ENCODE results near the gene ROPN1B. TPM values are rescaled to one million over a fixed set of nuclear protein-coding genes. Genes with fewer than 3 reads are reported as not detected.

ROPN1B gene
- total RNA-seq, 2 experiments from 2014 or later, result not detected

DNA sequence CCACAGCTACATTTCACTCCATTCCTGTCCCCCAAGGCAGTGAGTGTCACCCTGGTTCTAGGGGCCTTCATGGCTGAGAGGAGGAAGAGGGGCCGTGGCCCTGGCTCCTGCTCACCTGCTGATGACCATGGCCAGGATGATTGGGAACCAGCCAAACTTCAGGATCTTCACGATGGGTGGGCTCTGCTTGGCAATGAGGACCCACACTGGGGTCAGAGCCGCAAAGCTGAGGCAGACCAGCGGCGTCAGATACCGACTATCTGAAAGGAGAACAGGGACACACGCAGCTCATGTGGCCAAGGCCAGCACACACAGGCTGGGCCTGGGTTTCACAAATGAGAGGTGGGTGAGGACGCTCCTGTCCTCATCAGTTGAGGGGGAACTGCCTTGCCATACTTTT, 47.6 kb downstream of the ROPN1B start:
- H3K27ac ChIP-seq (ENCODE audit: low read depth, low read length, poor library complexity, severe bottlenecking), result no peak overlapping the region
- no peak for DNase-seq (ENCODE audit: low spot score)
- intact Hi-C loops (cut with micrococcal nuclease; ENCODE audit: unreplicated experiment), result no loop called here
- H3K4me1 ChIP-seq (ENCODE audit: insufficient read depth, low read length, poor library complexity, severe bottlenecking), result no peaks in the 10 kb centered on the region
- H2AFZ ChIP-seq (ENCODE audit: low read length), result no peak overlapping the region
- H3K9me2 ChIP-seq (ENCODE audit: insufficient read depth, low read length), result no peaks in the 10 kb centered on the region
- no peaks in the 10 kb centered on the region for H3K79me2 ChIP-seq (ENCODE audit: insufficient read depth, low read depth, low read length)
- POLR2A ChIA-PET, result no interaction called here
- no peaks in the 10 kb centered on the region for H3K36me3 ChIP-seq (ENCODE audit: insufficient read depth, low read length)
- BruUV-seq (replicated peaks), result no TSS peak
- H3K4me2 ChIP-seq (ENCODE audit: low read length), result no peak overlapping the region
- H4K20me1 ChIP-seq (ENCODE audit: insufficient read depth, low read length), result no peaks in the 10 kb centered on the region
- TF ChIP-seq, protein P1, sequence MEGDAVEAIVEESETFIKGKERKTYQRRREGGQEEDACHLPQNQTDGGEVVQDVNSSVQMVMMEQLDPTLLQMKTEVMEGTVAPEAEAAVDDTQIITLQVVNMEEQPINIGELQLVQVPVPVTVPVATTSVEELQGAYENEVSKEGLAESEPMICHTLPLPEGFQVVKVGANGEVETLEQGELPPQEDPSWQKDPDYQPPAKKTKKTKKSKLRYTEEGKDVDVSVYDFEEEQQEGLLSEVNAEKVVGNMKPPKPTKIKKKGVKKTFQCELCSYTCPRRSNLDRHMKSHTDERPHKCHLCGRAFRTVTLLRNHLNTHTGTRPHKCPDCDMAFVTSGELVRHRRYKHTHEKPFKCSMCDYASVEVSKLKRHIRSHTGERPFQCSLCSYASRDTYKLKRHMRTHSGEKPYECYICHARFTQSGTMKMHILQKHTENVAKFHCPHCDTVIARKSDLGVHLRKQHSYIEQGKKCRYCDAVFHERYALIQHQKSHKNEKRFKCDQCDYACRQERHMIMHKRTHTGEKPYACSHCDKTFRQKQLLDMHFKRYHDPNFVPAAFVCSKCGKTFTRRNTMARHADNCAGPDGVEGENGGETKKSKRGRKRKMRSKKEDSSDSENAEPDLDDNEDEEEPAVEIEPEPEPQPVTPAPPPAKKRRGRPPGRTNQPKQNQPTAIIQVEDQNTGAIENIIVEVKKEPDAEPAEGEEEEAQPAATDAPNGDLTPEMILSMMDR (conservative IDR thresholded peaks at IDR 0.05; ENCODE audit: low read length), result no peak
- no peak for TF ChIP-seq EZH2phosphoT487 (IDR thresholded peaks at IDR 0.05; ENCODE audit: borderline replicate concordance, low read depth, low read length)
- H3K9me3 ChIP-seq (ENCODE audit: low read length), result no peaks in the 10 kb centered on the region
- CTCF ChIA-PET (ENCODE audit: unreplicated experiment), result no interaction called here
- no peak overlapping the region for H3K4me3 ChIP-seq (ENCODE audit: low read depth, low read length, poor library complexity, severe bottlenecking)

GRCh38 chr3:126017362-126017761, 48.4 kb downstream of the ROPN1B start:
- CTCF ChIA-PET (ENCODE audit: unreplicated experiment), result no interaction called here
- intact Hi-C loops (cut with micrococcal nuclease; ENCODE audit: unreplicated experiment), result no loop called here
- Histone ChIP-seq H4K20me1 (ENCODE audit: insufficient read depth, low read length) (no peaks in the 10 kb centered on the region), H3K27ac (ENCODE audit: low read depth, low read length, poor library complexity, severe bottlenecking) (no peak overlapping the region), H3K4me1 (ENCODE audit: insufficient read depth, low read length, poor library complexity, severe bottlenecking) (no peaks in the 10 kb centered on the region), H3K79me2 (ENCODE audit: insufficient read depth, low read depth, low read length) (no peaks in the 10 kb centered on the region), H3K36me3 (ENCODE audit: insufficient read depth, low read length) (no peaks in the 10 kb centered on the region), H2AFZ (ENCODE audit: low read length) (no peak overlapping the region), H3K9me3 (ENCODE audit: low read length) (no peaks in the 10 kb centered on the region), H3K9me2 (ENCODE audit: insufficient read depth, low read length) (no peaks in the 10 kb centered on the region), H3K4me3 (ENCODE audit: low read depth, low read length, poor library complexity, severe bottlenecking) (no peak overlapping the region), H3K4me2 (ENCODE audit: low read length) (no peak overlapping the region)
- DNase-seq (ENCODE audit: low spot score), result no peak
- BruUV-seq (replicated peaks), result no TSS peak
- TF ChIP-seq, protein P1 (conservative IDR thresholded peaks at IDR 0.05; ENCODE audit: low read length), result no peak
- TF ChIP-seq EZH2phosphoT487 (IDR thresholded peaks at IDR 0.05; ENCODE audit: borderline replicate concordance, low read depth, low read length), result no peak
- POLR2A ChIA-PET, result no interaction called here

DNA sequence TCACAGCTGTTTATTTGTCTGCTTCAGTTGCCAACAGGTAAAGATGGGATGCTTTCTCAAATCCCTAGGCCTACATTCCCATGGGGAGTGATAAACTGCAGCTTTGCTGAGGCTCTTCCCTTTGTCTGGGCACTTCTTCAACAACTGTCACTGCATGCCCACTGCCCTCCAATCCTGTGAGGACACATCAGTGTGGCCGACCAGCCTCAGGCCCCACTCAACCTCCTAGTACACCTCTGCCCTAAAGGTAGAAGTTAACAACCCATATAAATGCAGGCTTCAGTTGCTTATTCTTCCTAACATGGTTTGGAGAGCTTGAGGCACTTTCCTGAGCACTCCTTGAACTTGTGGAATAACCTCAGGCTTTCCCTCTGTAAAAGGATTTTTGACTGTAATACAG, 49.6 kb downstream of the ROPN1B start:
- no peak overlapping the region for H3K4me2 ChIP-seq (ENCODE audit: low read length)
- H3K27ac ChIP-seq (ENCODE audit: low read depth, low read length, poor library complexity, severe bottlenecking), result no peak overlapping the region
- no peaks in the 10 kb centered on the region for H3K79me2 ChIP-seq (ENCODE audit: insufficient read depth, low read depth, low read length)
- CTCF ChIA-PET (ENCODE audit: unreplicated experiment), result no interaction called here
- intact Hi-C loops (cut with micrococcal nuclease; ENCODE audit: unreplicated experiment), result no loop called here
- no peaks in the 10 kb centered on the region for H3K9me3 ChIP-seq (ENCODE audit: low read length)
- no peak for TF ChIP-seq EZH2phosphoT487 (IDR thresholded peaks at IDR 0.05; ENCODE audit: borderline replicate concordance, low read depth, low read length)
- TF ChIP-seq, protein P1 (conservative IDR thresholded peaks at IDR 0.05; ENCODE audit: low read length), result no peak
- no peaks in the 10 kb centered on the region for H3K9me2 ChIP-seq (ENCODE audit: insufficient read depth, low read length)
- no peak overlapping the region for H3K4me3 ChIP-seq (ENCODE audit: low read depth, low read length, poor library complexity, severe bottlenecking)
- no TSS peak for BruUV-seq (replicated peaks)
- POLR2A ChIA-PET, result no interaction called here
- no peak for DNase-seq (ENCODE audit: low spot score)
- no peak overlapping the region for H2AFZ ChIP-seq (ENCODE audit: low read length)
- no peaks in the 10 kb centered on the region for H4K20me1 ChIP-seq (ENCODE audit: insufficient read depth, low read length)
- no peaks in the 10 kb centered on the region for H3K4me1 ChIP-seq (ENCODE audit: insufficient read depth, low read length, poor library complexity, severe bottlenecking)
- no peaks in the 10 kb centered on the region for H3K36me3 ChIP-seq (ENCODE audit: insufficient read depth, low read length)

Measured in OCI-LY7 (cell line).